C4-2B (cell line): ENCODE data around the gene NR2F1.

Experiments used
- H3K27ac ChIP-seq: fragments of 450-650 bp; 2 replicates; pipeline ENCODE4 v1.5.1; 2017
- ZFX ChIP-seq: fragments of 450-650 bp; IDR thresholded peaks from 2 replicates; pipeline ENCODE4 v1.6.1; 2017

Gene NR2F1

DNA sequence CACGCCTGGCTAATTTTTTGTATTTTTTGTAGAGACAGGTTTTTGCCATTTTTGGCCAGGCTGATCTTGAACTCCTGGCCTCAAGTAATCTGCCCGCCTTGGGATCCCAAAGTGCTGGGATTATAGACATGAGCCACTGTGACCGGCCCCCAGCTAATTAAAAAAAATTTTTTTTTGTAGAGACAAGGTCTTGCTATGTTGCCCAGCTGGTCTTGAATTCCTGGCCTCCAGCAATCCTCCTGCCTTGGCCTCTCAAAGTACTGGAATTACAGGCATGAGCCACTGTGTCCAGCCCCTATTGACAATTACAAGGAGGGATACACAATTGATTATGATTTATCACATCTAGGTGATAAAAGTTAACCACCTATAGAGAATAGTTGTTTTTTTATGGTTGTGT lies 59.5 kb downstream of the NR2F1 start:
- TF ChIP-seq ZFX: no peak
- H3K27ac ChIP-seq: no peak overlapping the region
